ENCODE data around the gene TSPAN18. TPM values are rescaled to one million over a fixed set of nuclear protein-coding genes. Genes with fewer than 3 reads are reported as not detected.

TSPAN18 gene
- total and polyA plus RNA-seq, 11 donors = 40.0 to 151 (median 74.9) TPM

GRCh38 chr11:44743326-44743725 lies 16.6 kb downstream of the TSPAN18 start:
- no peak for ATAC-seq
- Histone ChIP-seq H3K27me3 (no peaks in the 10 kb centered on the region), H3K27ac (peak overlapping the region in 4 of 12 donors; percentile 5 to 75 (median 16)), H3K9me3 (no peaks in the 10 kb centered on the region), H3K4me3 (no peak overlapping the region), H3K4me1 (peaks cover 3 to 90% (median 61%) of the 10 kb centered on the region in 12 donors), H3K36me3 (peaks cover 0 to 4% (median 0%) of the 10 kb centered on the region in 9 donors)
- 67 to 74% (median 69%) methylated on average over 12 of the region's 12 CpGs for WGBS, 4 donors
- no peak for TF ChIP-seq CTCF (IDR thresholded peaks at IDR 0.05)
- no peak for TF ChIP-seq POLR2A (IDR thresholded peaks at IDR 0.05)
- DNase-seq = no peak
- intact Hi-C loops (cut with DNase I) = no loop called here

GRCh38 chr11:44743959-44744557 lies 17.3 kb downstream of the TSPAN18 start:
- no peak for ATAC-seq
- DNase-seq = no peak
- Histone ChIP-seq H3K27me3 (no peaks in the 10 kb centered on the region), H3K4me3 (no peak overlapping the region), H3K27ac (peak overlapping the region in 3 of 12 donors; percentile 13 to 75 (median 25)), H3K9me3 (no peaks in the 10 kb centered on the region), H3K36me3 (no peaks in the 10 kb centered on the region), H3K4me1 (peaks cover 3 to 91% (median 59%) of the 10 kb centered on the region in 12 donors)
- WGBS, 4 donors = 74 to 82% (median 77%) methylated on average over 5 of the region's 5 CpGs
- intact Hi-C loops (cut with DNase I) = no loop called here
- TF ChIP-seq POLR2A (IDR thresholded peaks at IDR 0.05) (no peak), CTCF (IDR thresholded peaks at IDR 0.05) (no peak)

GRCh38 chr11:44746894-44747293 lies 20.1 kb downstream of the TSPAN18 start:
- 45 to 60% (median 55%) methylated on average over 2 to 7 of the region's 7 CpGs for WGBS, 4 donors
- H3K36me3 ChIP-seq = no peaks in the 10 kb centered on the region
- H3K4me1 ChIP-seq = peaks cover 0 to 83% (median 51%) of the 10 kb centered on the region in 12 donors
- H3K4me3 ChIP-seq = no peak overlapping the region
- no peak for TF ChIP-seq POLR2A (IDR thresholded peaks at IDR 0.05)
- peak in 2 of 12 donors; percentile 13 to 19 for TF ChIP-seq CTCF (IDR thresholded peaks at IDR 0.05)
- H3K27me3 ChIP-seq = no peaks in the 10 kb centered on the region
- intact Hi-C loops (cut with DNase I) = no loop called here
- peak overlapping the region in 10 of 12 donors; percentile 32 to 75 (median 60) for H3K27ac ChIP-seq
- ATAC-seq (peak; percentile 83 to 93 (median 86)), DNase-seq (peak in 4 of 5 donors; percentile 69 to 88 (median 74))
- no peaks in the 10 kb centered on the region for H3K9me3 ChIP-seq

- H3K4me1 ChIP-seq = peaks cover 0 to 83% (median 50%) of the 10 kb centered on the region in 12 donors
- no peaks in the 10 kb centered on the region for H3K9me3 ChIP-seq
- ATAC-seq (peak in 3 of 4 donors; percentile 7 to 31 (median 13)), DNase-seq (no peak)
- intact Hi-C loops (cut with DNase I) = no loop called here
- H3K27ac ChIP-seq = peak overlapping the region in 10 of 12 donors; percentile 32 to 75 (median 60)
- TF ChIP-seq CTCF (IDR thresholded peaks at IDR 0.05) (no peak), POLR2A (IDR thresholded peaks at IDR 0.05) (no peak)
- no peak overlapping the region for H3K4me3 ChIP-seq
- H3K27me3 ChIP-seq = no peaks in the 10 kb centered on the region
- no peaks in the 10 kb centered on the region for H3K36me3 ChIP-seq
- 46 to 58% (median 54%) methylated on average over 7 of the region's 7 CpGs for WGBS, 4 donors
These were observed 20.6 kb downstream of the TSPAN18 start for GRCh38 chr11:44747316-44747715.
